ENCODE results near the gene KRTAP12-2. TPM values are rescaled to one million over a fixed set of nuclear protein-coding genes. Genes with fewer than 3 reads are reported as not detected.
A peak's percentile ranks its signal among the peaks of the same experiment; 100 is the strongest.

The KRTAP12-2 gene, protein sequence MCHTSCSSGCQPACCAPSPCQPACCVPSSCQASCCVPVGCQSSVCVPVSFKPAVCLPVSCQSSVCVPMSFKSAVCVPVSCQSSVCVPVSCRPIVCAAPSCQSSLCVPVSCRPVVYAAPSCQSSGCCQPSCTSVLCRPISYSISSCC
- not detected for total RNA-seq (ENCODE audit: insufficient read depth, low replicate concordance)

DNA sequence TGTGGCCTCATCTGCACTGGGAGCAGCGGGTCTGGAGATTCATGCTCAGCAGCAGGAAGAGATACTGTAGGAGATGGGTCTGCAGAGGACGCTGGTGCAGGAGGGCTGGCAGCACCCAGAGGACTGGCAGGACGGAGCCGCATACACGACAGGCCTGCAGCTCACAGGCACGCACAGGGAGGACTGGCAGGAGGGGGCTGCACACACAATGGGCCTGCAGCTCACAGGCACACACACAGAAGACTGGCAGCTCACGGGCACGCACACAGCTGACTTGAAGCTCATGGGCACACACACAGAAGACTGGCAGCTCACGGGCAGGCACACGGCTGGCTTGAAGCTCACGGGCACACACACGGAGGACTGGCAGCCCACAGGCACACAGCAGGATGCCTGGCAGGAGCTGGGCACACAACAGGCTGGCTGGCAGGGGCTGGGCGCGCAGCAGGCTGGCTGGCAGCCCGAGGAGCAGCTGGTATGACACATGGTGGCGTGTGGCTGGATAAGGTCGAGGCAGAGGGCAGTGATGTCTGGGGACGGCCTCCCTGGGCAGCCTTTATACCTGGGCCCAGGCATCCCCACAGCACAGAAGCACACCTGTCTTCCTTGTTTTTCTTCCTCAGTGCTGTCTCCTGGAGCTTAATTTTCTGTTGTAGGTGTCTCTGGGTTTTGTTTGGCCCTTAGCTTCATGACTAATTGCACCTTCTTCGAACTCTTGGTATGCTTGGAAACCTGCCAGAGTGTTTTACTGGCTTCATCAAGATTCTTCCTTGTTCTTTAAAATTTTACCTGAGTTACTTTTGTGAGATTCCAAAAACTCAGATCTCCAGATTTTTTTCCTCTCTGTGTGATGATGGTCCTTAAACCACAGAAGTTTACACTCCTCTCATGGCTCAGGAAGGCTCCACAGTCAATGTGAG lies at the start of gene KRTAP12-2:
Gene KRTAP12-2, minus strand, starts transcription at position 527 of the 920 bp plus-strand sequence. Its CDS starts 41 bp downstream, at position 486.
- no peak for DNase-seq (ENCODE audit: low spot score)

DNA sequence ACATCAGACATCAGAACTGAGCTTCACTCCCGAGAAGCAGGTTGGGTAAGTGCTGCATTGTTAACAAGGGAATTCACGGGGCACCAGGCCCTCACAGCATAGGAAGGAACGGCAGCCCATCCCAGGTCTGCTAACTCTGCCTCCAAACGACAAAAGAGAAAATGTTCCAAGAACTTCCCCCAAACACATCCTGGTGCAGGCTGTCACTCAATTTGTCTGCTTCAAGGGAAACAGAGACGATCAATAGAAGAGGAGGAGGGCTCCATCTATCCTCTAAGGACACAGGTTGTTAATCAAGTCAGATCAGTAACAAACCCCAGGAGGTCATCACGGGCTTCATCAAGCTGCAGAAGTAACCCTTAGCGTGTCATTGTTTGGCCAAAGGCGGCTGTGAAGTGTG lies 48.2 kb upstream of the KRTAP12-2 start:
- DNase-seq (ENCODE audit: low spot score), result no peak

DNA sequence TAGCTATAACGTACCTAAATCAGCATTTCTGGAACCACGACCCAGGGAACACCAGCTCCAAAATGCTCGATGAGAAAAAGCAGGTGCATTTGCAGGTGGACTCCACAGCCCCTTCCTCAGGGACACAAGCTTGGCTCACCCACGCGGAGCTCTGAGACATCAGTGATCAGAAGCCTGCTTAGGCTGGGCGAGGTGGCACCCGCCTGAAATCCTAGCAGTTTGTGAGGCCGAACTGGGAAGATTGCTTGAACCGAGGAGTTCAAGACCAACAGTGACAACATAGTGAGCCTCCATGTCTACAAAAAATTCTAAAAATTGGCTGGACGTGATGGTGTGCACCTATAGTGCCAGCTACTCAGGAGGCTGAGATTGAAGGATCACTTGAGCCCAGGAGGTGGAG lies 47.1 kb upstream of the KRTAP12-2 start:
- no peak for DNase-seq (ENCODE audit: low spot score)

DNA sequence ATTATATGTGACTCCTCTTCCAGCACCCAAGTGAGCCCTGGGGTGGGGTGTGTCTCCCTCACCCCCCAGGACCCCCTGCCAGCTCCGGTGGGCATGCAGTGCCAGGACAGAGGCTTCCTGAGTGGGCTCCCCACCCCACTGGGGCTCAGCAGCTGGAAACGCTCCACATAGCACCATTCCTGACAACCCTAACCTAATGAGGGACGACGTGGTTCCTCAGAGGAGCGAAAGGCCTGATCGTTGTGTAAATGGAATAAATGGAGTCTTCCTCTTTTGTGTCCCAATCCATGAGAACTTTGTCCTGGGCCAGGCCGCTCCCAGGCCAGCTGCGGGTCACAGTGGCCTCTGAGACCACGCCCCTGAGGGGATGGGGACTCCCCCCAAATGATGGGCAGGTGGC lies 46.4 kb upstream of the KRTAP12-2 start:
- no peak for DNase-seq (ENCODE audit: low spot score)

DNA sequence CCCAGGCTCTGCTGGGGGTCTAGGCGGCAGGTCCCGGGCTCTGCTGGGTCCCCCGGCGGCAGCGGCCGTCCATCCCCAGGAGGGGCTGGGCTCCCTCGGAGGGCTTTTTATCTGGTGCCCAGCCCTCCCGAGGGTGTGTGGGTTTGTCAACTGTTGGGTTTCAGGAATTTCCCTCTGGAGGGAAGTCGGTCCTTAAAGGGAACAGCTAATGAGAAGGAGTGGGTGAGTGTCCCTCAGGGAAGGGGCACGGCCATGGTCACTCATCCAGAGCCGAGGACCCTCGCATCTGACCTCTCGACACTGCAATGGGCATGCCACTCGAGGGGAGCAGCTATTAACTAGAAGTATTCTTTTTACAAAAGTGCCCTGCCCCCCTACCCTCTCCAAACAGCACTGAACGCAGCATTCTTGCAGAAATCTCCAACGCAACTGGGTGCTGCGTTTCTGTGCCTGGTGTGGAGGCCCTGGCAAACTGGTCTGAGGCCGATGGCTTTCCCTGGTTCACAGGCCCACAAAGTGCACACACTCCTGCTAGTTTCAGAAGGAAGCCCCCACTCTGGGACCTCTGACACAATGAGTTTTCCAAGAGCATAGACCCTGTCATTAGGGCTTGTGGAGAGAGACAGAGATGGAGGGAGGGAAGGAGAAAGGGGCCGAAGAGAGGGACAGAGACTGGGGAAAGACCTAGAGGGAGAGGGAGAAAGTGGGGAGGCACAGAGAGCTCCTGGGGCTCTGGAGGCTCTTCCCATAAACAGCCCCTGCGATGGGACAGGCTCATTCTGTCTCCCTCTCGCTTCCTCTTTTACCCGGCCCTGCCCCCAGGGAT lies 45.7 kb upstream of the KRTAP12-2 start:
- no peak for DNase-seq (ENCODE audit: low spot score)

DNA sequence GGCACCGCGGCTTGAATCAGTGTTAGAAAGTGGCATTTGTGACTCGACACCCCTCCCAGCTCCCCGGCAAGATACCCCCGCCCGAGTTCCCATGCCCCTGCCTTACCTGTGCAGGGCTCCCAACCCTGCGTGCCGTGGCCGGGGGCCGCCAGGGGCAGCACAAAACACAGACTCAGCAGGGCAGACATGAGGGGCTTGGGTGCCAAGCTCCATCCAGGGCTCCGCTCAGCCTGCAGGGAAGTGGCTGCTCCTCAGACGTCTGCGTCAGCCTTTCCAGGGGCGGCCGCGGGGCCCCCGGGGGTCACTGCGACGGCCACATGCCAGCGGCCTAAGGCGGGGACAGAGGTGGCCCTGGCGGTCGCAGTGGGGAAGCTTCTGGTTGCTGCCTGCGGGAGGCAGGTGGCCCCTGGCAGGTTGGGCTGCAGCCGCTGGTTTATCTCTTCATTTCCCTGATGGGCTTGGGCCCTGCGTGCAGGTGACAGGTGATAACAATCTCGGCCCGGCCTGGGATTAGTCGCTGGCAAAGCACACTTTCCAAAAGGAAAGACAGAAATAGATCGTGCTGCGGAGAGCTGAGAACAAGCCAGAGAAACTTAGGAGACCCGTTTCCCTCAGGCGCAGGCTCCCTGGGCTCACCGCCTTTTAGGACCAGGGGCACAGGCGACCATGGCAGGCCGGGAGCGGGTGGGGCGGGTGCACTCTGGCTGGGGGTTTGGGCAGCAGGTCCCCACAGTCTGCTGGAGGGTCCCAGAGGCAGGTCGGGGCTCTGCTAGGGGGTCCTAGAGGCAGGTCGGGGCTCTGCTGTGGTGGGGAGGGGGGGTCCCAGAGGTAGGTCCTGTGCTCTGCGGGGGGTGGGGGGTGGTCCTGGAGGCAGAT lies 44.8 kb upstream of the KRTAP12-2 start, which contains the start of gene TSPEAR:
Gene TSPEAR, minus strand, starts transcription at position 246 of the 876 bp plus-strand sequence. Its CDS starts 58 bp downstream, at position 188.
- DNase-seq (ENCODE audit: low spot score), result no peak

DNA sequence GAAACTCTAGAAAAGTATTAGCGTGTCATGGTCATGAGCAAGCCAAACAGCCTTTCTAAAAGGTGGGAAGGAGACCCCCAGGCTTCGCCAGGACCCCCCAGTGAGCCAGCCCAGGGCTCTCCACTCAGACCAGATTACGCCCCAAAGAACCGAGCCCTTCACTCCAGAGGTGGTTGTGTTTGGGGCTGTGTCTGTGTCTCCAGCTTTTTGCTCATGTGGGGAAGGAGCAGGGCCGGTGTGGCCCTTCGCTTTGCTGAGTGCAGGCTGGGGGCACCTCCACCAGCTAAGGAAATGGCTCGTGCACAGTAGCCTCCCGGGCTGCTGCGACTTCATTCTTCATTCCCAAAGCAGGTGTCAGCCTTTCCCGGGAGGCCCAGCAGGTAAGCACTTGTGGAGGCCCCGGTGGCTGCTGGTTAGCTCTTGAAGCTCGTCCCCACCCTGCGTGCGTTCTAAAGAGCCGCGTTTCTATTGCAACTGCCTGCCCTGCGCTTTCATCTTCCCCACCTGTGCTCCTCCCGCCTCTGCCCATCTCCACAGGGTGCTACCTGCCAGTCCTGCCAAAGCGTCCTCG lies 44.1 kb upstream of the KRTAP12-2 start:
- no peak for DNase-seq (ENCODE audit: low spot score)

DNA sequence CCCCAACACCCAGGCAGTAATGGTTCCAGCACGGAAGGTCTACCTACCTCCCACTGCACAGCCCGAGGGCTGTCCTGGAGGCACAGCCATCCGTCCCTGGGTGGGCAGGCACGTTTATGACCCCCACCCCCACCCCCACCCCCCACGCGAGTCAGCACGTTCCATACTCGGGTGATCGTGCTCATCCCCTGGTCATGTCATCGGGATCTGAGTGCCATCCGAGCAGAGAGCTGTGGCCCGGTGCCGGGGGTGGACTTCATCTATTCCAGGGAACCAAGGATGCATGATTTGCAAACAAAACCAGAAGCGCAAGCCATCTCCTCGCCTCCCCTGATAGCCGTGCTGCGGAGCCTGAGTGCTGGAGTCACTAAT lies 43.6 kb upstream of the KRTAP12-2 start:
- DNase-seq (ENCODE audit: low spot score), result no peak

DNA sequence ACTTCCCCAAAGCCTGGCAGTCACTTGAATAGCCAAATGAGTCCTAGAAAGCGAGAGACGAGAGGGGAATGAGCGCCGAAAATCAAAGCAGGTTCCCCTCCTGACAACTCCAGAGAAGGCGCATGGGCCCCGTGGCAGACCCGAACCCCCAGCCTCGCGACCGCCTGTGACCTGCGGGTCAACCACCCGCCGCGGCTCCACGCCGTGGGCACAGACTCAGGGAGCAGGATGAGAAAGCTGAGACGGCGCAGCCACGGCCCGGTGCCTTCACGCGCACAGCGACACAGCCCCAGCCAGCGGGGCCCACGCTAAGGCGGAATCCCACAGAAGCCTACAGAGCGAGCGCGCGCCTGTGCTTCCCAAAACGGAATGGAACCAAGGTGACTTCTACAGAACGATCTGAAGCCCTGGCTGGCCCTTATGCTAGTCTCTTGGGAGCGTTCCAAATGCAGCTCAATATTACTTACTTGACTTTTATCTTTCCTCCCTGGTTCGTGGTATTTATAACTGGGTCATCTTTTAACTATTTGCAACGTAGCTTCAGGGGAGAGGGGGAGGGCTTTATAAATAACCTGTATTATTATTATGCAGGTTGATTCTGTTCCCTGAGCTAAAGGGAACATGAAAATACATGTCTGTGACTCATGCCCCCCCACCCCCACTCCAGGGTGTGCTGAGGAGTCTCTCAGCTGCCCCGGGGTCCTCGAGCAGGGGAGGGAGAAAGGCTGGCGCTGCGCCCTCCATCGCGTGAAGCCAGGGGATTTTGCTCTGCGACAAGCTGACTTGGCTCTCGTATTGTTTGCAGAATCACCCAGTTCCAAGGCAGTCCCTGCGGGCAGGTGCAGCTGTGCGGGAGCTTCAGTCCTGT lies 42.9 kb upstream of the KRTAP12-2 start:
- DNase-seq (ENCODE audit: low spot score), result peak; percentile 21

DNA sequence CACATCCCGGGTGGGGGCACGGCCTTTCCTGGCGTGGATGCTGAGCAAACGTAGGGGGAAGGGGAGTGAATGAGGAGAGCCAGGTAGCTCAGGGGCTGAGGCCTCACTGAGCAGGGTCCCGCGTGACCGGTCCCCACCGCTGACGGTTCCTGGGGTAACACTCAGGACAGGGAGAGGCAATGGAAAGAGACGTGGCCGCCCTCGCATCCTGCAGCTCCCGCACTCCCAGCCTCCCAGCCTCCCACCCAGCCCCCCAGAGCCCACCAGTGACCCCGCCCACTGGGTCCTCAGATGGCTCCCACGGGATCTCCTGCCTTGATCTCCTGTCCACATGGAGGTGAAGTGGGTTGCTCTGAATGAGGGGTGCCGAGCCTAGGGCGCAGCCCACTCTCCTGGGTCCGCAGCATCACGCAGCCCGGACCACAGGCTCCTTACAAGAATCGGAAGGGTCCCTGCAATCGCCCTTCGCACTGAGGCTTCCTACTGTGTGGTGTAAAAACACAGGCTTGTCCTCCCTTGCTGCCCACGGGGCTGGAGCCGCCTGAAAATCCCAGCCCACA lies 42.2 kb upstream of the KRTAP12-2 start:
- no peak for DNase-seq (ENCODE audit: low spot score)

DNA sequence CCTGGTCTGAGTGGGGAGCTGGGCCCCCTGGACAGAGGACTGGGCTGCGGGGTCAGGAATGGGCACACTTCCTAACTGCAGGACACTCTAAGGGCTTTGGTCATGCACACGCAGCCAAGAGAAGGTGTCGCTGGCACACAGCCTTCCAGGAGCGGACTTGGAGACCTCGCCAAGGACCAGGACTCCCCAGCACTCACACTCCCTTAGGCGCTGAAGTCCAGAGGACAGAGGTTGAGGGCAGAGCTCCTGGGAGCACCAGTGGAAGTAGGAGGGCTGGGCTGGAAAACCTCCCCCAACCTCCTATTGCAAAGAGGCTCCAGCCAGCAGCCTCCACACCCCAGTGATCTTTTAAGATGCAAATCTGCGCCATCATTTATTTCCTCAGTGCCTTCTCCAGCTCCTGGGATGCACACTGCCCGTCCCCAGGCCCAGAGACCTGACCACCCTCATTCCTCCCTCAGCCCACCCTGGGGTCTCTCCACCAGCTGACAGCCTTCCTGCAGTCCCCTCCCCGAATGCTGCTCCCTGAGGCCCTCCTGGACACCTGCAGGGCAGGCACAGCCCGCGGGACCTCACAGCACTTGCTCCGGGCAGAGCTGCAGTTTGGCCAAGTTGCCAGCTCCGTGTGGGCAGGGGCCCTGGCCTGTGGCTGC lies 41.6 kb upstream of the KRTAP12-2 start:
- DNase-seq (ENCODE audit: low spot score), result no peak

DNA sequence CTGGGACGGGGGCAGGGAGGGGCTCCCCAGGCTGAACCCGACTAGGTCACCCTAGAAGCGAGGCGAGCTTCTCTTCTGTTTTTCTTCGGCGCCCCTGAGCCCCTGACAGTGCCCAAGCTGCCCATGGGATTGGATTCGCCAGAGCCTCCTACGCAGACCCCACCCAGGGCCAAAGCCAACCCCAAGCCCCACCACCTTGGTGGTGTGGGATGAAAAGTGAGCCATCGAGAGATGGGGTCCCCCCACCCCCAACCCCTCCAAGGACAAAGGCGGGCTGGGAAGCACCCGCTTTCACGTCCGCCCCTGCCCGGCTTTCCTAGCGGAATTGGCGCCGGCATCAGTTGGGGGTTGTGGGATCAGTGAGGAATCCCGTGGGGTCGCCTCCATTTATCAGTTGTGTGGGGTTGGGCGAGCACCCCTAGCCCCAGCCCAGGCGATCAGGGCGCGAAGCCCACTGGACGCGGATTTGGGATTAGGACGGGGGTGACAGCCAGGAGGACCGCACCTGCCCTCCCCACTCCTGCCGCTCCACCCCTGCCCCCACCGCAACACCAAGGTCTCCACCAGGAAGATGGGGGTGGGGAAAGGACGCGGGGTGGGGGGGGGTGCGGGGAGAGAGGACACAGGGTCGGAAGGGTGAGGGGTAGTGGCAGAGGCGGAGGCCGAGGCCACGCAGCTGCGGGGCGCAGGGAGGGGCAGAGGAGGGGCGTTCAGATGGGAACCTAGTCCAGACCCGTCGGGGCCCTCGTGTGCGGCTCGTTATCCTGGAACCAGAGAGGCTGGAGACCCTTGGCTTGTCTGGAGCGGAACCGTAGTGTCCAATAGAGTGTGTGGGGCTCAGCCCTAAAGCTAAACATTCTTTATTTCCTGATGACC lies 40.2 kb upstream of the KRTAP12-2 start:
- no peak for DNase-seq (ENCODE audit: low spot score)

DNA sequence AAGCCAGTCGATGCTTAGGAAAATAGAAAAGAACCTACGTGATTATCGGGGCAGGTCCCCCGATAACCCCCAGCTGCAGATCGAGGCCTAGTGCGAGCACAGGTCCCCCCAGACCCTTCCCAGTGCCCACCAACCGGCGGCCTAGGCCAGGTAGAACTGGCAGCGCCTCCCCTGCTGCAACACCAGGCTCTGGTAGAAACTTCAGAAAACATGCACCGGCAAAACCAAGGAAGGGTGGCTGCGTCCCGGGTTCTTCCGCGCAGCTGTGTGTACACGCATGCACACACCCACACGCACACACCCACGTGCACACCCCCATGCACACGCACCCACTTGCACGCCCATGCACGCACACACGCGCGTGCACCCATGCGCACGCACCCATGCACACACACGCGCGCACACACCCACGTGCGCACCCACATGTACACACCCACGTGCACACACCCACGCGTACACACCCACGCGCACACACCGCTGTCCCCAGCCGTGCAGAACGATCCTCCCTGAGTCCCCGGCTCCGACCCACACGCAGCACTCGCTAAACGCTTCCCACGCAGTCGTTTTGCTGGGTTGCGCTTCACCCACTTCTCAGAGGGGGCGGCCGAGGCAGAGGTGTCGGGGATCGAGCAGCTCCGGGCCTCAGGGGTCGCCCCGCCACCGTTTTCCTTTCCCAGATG lies 39.4 kb upstream of the KRTAP12-2 start:
- no peak for DNase-seq (ENCODE audit: low spot score)

DNA sequence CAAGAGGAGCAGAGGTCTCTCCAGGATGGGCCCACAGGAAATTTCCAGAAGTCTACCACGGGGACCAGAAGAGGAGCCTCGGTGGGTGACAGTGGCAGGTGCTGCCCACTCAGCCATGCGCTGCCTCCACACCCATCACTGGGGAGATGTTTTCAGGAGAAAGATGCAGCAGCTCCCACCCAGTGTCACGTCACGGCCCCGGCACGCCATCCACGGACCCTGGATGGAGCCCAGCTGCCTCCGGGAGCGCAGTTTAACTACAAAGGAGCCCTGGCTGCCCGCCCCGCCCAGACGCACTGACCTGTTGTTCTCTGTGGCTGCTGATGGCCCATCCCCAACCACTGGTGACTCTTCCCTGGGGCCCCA lies 37.9 kb upstream of the KRTAP12-2 start:
- no peak for DNase-seq (ENCODE audit: low spot score)

DNA sequence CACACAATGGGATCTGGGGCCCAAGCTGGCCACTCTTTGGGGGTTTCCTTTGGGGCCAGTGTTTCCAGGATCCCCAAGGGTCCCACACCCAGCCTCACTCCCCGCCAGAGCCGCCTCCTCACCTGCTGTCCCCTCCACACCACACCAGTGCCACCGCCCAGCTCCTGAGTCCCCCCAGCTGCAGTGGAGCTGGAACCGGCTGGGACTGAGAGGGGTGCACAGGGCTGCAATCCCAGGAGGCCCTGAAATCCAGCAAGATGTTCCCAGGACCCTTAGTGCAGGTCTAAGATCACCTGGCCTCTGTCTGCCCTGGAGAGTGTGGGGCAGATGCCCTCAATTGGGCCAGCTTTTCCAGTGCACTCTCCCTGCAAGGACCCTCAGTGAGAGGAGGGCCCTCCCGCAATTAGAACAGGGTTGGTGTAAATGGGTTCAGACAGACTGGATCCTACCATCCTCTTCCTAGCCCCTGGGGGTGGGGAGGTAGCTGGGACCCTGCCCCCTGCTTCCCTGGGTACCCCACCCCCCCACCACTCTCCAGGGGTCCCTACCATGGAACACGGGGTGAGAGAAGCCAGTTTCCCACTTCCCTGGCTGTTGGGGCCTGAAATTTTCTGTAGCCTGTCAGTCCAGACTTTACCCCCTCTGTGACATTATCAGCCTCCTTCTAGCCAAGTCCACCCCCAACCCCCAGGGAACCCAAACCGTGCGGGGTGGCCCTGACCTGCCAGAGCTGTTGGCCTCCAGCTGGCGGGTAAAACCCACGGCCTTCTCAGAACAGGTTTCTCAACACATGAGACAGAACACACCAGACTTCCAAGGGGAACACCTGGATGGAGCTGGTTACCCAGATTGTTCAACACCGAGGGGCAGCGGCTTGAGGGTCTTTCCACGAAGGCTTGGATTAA lies 37.3 kb upstream of the KRTAP12-2 start:
- DNase-seq (ENCODE audit: low spot score), result no peak

Data from umbilical cord (tissue), 2 donors.